OCI-LY7 (cell line): ENCODE measurements around the gene F11.

Source experiments
- CTCF ChIP-seq: fragments of 200-600 bp; sonication (generic); conservative IDR thresholded peaks from 2 replicates; pipeline ENCODE4 v1.5.1; 2014; ENCODE audit warnings: mild to moderate bottlenecking, antibody characterized with exemption, low read length, moderate library complexity, mixed read lengths
- EZH2phosphoT487 ChIP-seq: fragments of 200-600 bp; sonication (generic); IDR thresholded peaks from 2 replicates; pipeline ENCODE4 v1.6.1; 2018; ENCODE audit warnings: low read depth, borderline replicate concordance, mild to moderate bottlenecking, mixed run types, antibody characterized with exemption, low read length, moderate library complexity, mixed read lengths

DNA sequence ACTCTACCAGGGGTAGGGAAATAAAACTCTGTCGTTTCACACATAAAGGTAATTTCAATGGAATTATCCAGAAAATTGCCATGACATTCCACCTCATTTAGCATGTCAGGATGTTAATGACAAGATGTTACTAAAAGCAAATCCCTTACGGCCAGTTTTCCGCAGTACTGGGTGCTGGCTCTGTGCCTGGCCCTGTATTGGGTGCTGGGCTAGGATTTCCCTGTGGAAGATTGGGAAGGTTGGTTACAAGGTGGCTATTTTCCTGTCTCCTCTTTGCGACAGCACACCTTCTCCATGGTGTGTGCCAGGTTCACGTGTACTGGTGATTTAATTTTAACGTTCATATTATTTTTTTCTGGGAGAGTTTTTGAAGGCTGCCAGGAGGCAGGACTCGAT is 25.5 kb upstream of the F11 start:
- no peak for TF ChIP-seq CTCF
- TF ChIP-seq EZH2phosphoT487, result no peak
